Thyroid gland (tissue), 4 donors: ENCODE results near the gene SNCB. TPM values are rescaled to one million over a fixed set of nuclear protein-coding genes. Genes with fewer than 3 reads are reported as not detected.

Experiments
- DNase-seq, 2 donors: peaks; one replicate each; pipeline ENCODE4 v3.0.0-alpha.2; 2019
- H3K27ac ChIP-seq, 3 donors: fragments of 200-600 bp; sonication (generic); 1 replicate in 2 of 3; 2 replicates in 1 of 3; pipeline ENCODE4 v1.5.1; 2016 to 2019; ENCODE audit warnings: mild to moderate bottlenecking in 1 of 3, moderate library complexity in 1 of 3
- H3K27me3 ChIP-seq: fragments of 200-600 bp; sonication (generic); one replicate; pipeline ENCODE4 v1.5.1; 2019
- H3K36me3 ChIP-seq, 2 donors: fragments of 200-600 bp; sonication (generic); one replicate each; pipeline ENCODE4 v1.5.1; 2016 to 2019
- H3K4me1 ChIP-seq, 2 donors: fragments of 200-600 bp; sonication (generic); one replicate each; pipeline ENCODE4 v1.5.1; 2017 to 2019
- H3K4me3 ChIP-seq, 3 donors: fragments of 200-600 bp; sonication (generic); replicated peaks in 1 of 3; 1 replicate in 2 of 3; 2 replicates in 1 of 3; pipeline ENCODE4 v1.5.1; 2016; ENCODE audit warnings: mild to moderate bottlenecking in 1 of 3
- H3K9me3 ChIP-seq: fragments of 200-600 bp; sonication (generic); one replicate; pipeline ENCODE4 v1.5.1; 2017
- CTCF ChIP-seq, 6 experiments: fragments of 200-600 bp in 3 of 6; fragments of 450-650 bp in 3 of 6; sonication (generic) in 3 of 6; IDR thresholded peaks; one replicate each; pipeline ENCODE4 v1.5.1; 2016 to 2019; ENCODE audit warnings: antibody characterized with exemption in 6 of 6, mild to moderate bottlenecking in 2 of 6, inconsistent platforms in 1 of 6, moderate library complexity in 1 of 6
- POLR2A ChIP-seq, 2 donors: fragments of 450-650 bp; IDR thresholded peaks; one replicate each; pipeline ENCODE4 v1.6.1; 2017; ENCODE audit warnings: antibody characterized with exemption in 2 of 2, mild to moderate bottlenecking in 2 of 2, moderate library complexity in 1 of 2
- WGBS, 2 donors: methylation state at CpG; one replicate each; pipeline ENCODE4 v1.1.5; 2017; 5-methylcytosine and 5-hydroxymethylcytosine counted together
- intact Hi-C: fragments of 100-400 bp; cut with DNase I; formaldehyde crosslinking; loops from one replicate; pipeline ENCODE4 v1.15.1; 2023
- total RNA-seq, 4 donors: library from RNA; depleted of rRNA; stranded (reverse); fragments of >200 nt; gene quantifications; one replicate each; pipeline ENCODE4 v1.2.3, GENCODE V29; 2016

Gene SNCB
- total RNA-seq, 4 donors from 2014 or later = not detected

GRCh38 chr5:176587398-176587797 is 42.9 kb downstream of the SNCB start:
- intact Hi-C loops = no loop called here
- no peaks in the 10 kb centered on the region for H3K9me3 ChIP-seq
- no peaks in the 10 kb centered on the region for H3K4me1 ChIP-seq
- no peak for TF ChIP-seq POLR2A (IDR thresholded peaks at IDR 0.05)
- TF ChIP-seq CTCF (IDR thresholded peaks at IDR 0.05) = no peak
- no peaks in the 10 kb centered on the region for H3K27me3 ChIP-seq
- DNase-seq = no peak
- H3K36me3 ChIP-seq = no peaks in the 10 kb centered on the region
- no peak overlapping the region for H3K27ac ChIP-seq
- WGBS, 2 donors = 80 to 89% methylated on average over 7 of the region's 7 CpGs
- H3K4me3 ChIP-seq = no peak overlapping the region

GRCh38 chr5:176583076-176583475 is 47.3 kb downstream of the SNCB start:
- intact Hi-C loops = no loop called here
- no peaks in the 10 kb centered on the region for H3K27me3 ChIP-seq
- no peaks in the 10 kb centered on the region for H3K9me3 ChIP-seq
- no peak overlapping the region for H3K27ac ChIP-seq
- no peaks in the 10 kb centered on the region for H3K4me1 ChIP-seq
- TF ChIP-seq POLR2A (IDR thresholded peaks at IDR 0.05) = no peak
- TF ChIP-seq CTCF (IDR thresholded peaks at IDR 0.05) = no peak
- no peaks in the 10 kb centered on the region for H3K36me3 ChIP-seq
- DNase-seq = no peak
- no peak overlapping the region for H3K4me3 ChIP-seq
- 83 to 87% methylated on average over 4 of the region's 4 CpGs for WGBS, 2 donors

- no peak overlapping the region for H3K27ac ChIP-seq
- H3K36me3 ChIP-seq = no peaks in the 10 kb centered on the region
- TF ChIP-seq POLR2A (IDR thresholded peaks at IDR 0.05) (no peak), CTCF (IDR thresholded peaks at IDR 0.05) (no peak)
- intact Hi-C loops = no loop called here
- H3K4me1 ChIP-seq = no peaks in the 10 kb centered on the region
- 89 to 92% methylated on average over 11 to 12 of the region's 12 CpGs for WGBS, 2 donors
- no peaks in the 10 kb centered on the region for H3K9me3 ChIP-seq
- DNase-seq = no peak
- no peak overlapping the region for H3K4me3 ChIP-seq
- no peaks in the 10 kb centered on the region for H3K27me3 ChIP-seq
Observed at GRCh38 chr5:176581361-176581760, 49.0 kb downstream of the SNCB start.

GRCh38 chr5:176579323-176579722 is 51.0 kb downstream of the SNCB start:
- H3K27me3 ChIP-seq = no peaks in the 10 kb centered on the region
- DNase-seq = no peak
- no peaks in the 10 kb centered on the region for H3K36me3 ChIP-seq
- intact Hi-C loops = loop anchor here (5.0 kb wide), 1 partner anchor 162 kb away; the partner anchor contains the start of gene CLTB
- H3K9me3 ChIP-seq = no peaks in the 10 kb centered on the region
- H3K27ac ChIP-seq = no peak overlapping the region
- no peak overlapping the region for H3K4me3 ChIP-seq
- WGBS, 2 donors = 57 to 68% methylated on average over 4 of the region's 4 CpGs
- H3K4me1 ChIP-seq = no peaks in the 10 kb centered on the region
- no peak for TF ChIP-seq CTCF (IDR thresholded peaks at IDR 0.05)
- no peak for TF ChIP-seq POLR2A (IDR thresholded peaks at IDR 0.05)

- Histone ChIP-seq H3K4me3 (no peak overlapping the region), H3K9me3 (no peaks in the 10 kb centered on the region), H3K36me3 (no peaks in the 10 kb centered on the region), H3K4me1 (no peaks in the 10 kb centered on the region), H3K27ac (no peak overlapping the region), H3K27me3 (no peaks in the 10 kb centered on the region)
- peak; percentile 77 to 78 for DNase-seq
- 17 to 37% methylated on average over 5 to 10 of the region's 15 CpGs for WGBS, 2 donors
- intact Hi-C loops = loop anchor here (5.0 kb wide), 1 partner anchor 161 kb away; the partner anchor contains the start of gene CLTB
- TF ChIP-seq CTCF (IDR thresholded peaks at IDR 0.05) (peak; percentile 28 to 75 (median 58)), POLR2A (IDR thresholded peaks at IDR 0.05) (no peak)
Observed at GRCh38 chr5:176578391-176578808, 51.9 kb downstream of the SNCB start.
